Sigmoid colon (tissue), 7 donors: ENCODE data around the gene TRIM8. TPM values are rescaled to one million over a fixed set of nuclear protein-coding genes. Genes with fewer than 3 reads are reported as not detected.

ENCODE experiments used
- DNase-seq: peaks from one replicate; pipeline ENCODE4 v3.0.0-alpha.2; 2019
- H3K27ac ChIP-seq, 4 donors: fragments of 200-600 bp; sonication (generic); one replicate each; pipeline ENCODE4 v1.5.1; 2016 to 2019; ENCODE audit warnings: mild to moderate bottlenecking in 1 of 4
- H3K27me3 ChIP-seq, 3 donors: fragments of 200-600 bp; sonication (generic); one replicate each; pipeline ENCODE4 v1.5.1; 2019; ENCODE audit warnings: mild to moderate bottlenecking in 1 of 3
- H3K36me3 ChIP-seq, 4 donors: fragments of 200-600 bp; sonication (generic); one replicate each; pipeline ENCODE4 v1.5.1; 2016 to 2019
- H3K4me1 ChIP-seq, 4 donors: fragments of 200-600 bp; sonication (generic); one replicate each; pipeline ENCODE4 v1.5.1; 2017 to 2019
- H3K4me3 ChIP-seq, 4 donors: fragments of 200-600 bp; sonication (generic); one replicate each; pipeline ENCODE4 v1.5.1; 2017 to 2019; ENCODE audit warnings: mild to moderate bottlenecking in 2 of 4, moderate library complexity in 1 of 4
- H3K9me3 ChIP-seq, 4 donors: fragments of 200-600 bp in 3 of 4; sonication (generic) in 3 of 4; one replicate each; pipeline versions ENCODE4 v1.5.1 to v1.6.1; 2013 to 2019
- EP300 ChIP-seq, 4 donors: sonication (generic); formaldehyde crosslinking; IDR thresholded peaks; one replicate each; pipeline ENCODE4 v1.6.1; 2017; ENCODE audit warnings: antibody characterized with exemption in 4 of 4
- POLR2A ChIP-seq, 2 donors: fragments of 450-650 bp; IDR thresholded peaks; one replicate each; pipeline ENCODE4 v1.6.1; 2016; ENCODE audit warnings: antibody characterized with exemption in 2 of 2, mild to moderate bottlenecking in 2 of 2, moderate library complexity in 2 of 2
- POLR2AphosphoS5 ChIP-seq, 4 donors: sonication (generic); formaldehyde crosslinking; IDR thresholded peaks; one replicate each; pipeline ENCODE4 v1.6.1; 2017; ENCODE audit warnings: antibody characterized with exemption in 4 of 4
- WGBS, 2 donors: extraction: QIAGEN DNeasy Blood & Tissue Kit; methylation state at CpG; one replicate each; pipeline ENCODE4 v1.1.7; 2013; 5-methylcytosine and 5-hydroxymethylcytosine counted together
- intact Hi-C: fragments of 100-400 bp; cut with DNase I; formaldehyde crosslinking; loops from one replicate; pipeline ENCODE4 v1.15.1; 2023
- polyA plus RNA-seq, 3 donors: library from polyadenylated mRNA; stranded (reverse); fragments of 200-250 nt; gene quantifications; one replicate each; pipeline ENCODE4 v1.2.3, GENCODE V29; 2013
- total RNA-seq, 4 donors: library from RNA; depleted of rRNA; stranded (reverse); fragments of >200 nt; gene quantifications; one replicate each; pipeline ENCODE4 v1.1.0, GENCODE V29; 2016
- TF ChIP-seq, protein P1 (sequence below), 4 experiments: fragments of 450-650 bp in 3 of 4; fragments of 200-600 bp in 1 of 4; IDR thresholded peaks; one replicate each; pipeline ENCODE4 v1.5.1; 2016 to 2019; ENCODE audit warnings: antibody characterized with exemption in 4 of 4, mild to moderate bottlenecking in 3 of 4, moderate library complexity in 2 of 4
- donor health status: healthy with polysubstance abuse.
- donor health status: Bipolar disorder and iron deficiency.
- donor health status: healthy.

The TRIM8 gene
- total and polyA plus RNA-seq, 7 donors, result 25.0 to 88.6 (median 58.9) TPM

DNA sequence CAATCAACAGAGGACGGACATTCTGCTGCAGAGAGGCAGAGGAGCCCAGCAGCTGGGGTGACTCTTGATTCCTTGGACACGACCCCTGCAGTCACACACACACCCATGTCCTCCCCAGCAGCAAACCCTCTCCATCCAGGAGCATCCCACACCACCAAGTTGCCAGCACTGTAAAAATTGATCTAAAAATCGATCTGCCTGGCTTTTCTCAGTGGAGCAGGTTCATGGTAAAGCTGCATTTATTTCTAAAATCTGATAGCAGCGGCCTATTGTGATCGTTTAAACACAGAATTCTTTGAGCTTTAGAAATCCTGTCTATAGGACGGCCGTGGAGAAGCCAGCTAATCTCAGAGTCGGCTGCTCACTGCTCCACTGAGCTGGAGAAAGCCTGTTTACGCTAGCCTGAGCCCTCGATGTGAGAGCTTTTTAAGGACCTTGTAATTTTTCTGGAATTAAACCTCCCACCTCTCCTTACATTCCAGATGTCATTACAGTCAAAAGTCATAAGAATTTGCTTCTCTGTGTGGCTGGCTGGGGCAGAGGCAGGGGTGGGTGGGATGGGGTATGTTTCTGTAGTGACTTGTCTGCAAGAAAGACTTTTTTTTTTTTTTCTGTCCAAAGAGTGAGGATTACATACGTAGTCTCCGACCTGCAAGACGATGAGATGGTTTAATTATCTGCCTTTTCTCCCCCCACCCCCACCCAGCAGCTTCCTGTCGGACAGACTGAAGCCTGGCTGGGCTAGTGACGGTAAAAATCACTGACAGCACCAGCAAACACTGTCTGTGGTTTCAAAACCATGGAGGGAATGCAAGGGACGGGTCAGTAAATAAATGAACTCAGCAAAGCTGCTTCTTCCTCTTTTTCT is 31.6 kb downstream of the TRIM8 start:
- H3K27me3 ChIP-seq, result no peaks in the 10 kb centered on the region
- no peaks in the 10 kb centered on the region for H3K36me3 ChIP-seq
- DNase-seq, result peak; percentile 70
- H3K4me3 ChIP-seq, result no peak overlapping the region
- H3K27ac ChIP-seq, result peak overlapping the region; percentile 32 to 69 (median 68)
- WGBS, 2 donors, result 46 to 69% methylated on average over 16 of the region's 16 CpGs
- intact Hi-C loops, result no loop called here
- TF ChIP-seq, protein P1, sequence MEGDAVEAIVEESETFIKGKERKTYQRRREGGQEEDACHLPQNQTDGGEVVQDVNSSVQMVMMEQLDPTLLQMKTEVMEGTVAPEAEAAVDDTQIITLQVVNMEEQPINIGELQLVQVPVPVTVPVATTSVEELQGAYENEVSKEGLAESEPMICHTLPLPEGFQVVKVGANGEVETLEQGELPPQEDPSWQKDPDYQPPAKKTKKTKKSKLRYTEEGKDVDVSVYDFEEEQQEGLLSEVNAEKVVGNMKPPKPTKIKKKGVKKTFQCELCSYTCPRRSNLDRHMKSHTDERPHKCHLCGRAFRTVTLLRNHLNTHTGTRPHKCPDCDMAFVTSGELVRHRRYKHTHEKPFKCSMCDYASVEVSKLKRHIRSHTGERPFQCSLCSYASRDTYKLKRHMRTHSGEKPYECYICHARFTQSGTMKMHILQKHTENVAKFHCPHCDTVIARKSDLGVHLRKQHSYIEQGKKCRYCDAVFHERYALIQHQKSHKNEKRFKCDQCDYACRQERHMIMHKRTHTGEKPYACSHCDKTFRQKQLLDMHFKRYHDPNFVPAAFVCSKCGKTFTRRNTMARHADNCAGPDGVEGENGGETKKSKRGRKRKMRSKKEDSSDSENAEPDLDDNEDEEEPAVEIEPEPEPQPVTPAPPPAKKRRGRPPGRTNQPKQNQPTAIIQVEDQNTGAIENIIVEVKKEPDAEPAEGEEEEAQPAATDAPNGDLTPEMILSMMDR (IDR thresholded peaks at IDR 0.05), result no peak
- TF ChIP-seq POLR2AphosphoS5 (IDR thresholded peaks at IDR 0.05), result no peak
- TF ChIP-seq EP300 (IDR thresholded peaks at IDR 0.05), result no peak
- no peak for TF ChIP-seq POLR2A (IDR thresholded peaks at IDR 0.05)
- no peaks in the 10 kb centered on the region for H3K9me3 ChIP-seq
- H3K4me1 ChIP-seq, result peaks cover 0 to 55% (median 42%) of the 10 kb centered on the region in 4 donors

DNA sequence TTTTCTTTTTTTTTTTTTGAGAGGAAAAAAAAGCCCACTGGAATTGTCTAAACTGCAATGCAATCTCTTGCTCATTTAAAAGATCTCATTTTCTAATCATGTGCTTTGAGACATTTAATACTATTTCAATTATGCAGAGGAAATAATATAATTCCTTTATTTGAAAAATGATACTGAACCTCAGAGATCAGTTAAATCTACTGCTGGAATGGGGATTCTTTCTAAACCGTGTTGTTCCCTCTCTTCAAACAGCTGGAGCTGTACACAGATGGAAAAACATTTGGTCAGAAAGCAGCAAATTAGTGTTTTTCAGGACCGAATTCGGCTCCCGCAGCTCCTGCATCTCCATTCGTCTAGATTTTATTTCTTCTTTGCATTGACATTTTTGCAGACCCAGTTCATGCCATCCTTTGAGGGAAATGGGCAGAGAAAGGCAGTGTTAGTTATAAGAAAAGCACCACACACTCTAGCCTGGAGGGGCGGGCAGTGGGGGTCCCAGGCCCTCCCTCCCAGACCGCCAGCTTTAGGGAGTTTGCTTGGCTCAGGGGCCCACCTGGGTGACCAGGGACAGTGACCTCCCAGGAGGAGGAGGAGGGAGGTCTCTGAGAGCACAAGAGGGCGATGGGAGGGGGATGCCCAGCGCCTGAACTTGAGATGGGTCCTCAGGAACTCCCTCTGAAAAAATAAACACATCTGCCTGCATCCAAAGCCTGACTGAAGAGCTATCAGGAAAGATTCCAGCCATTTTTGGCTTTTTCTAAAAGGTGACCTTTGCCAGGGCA is 32.4 kb downstream of the TRIM8 start:
- Histone ChIP-seq H3K27me3 (no peaks in the 10 kb centered on the region), H3K4me3 (no peak overlapping the region), H3K4me1 (peaks cover 0 to 55% (median 42%) of the 10 kb centered on the region in 4 donors), H3K36me3 (peaks cover 0 to 4% (median 0%) of the 10 kb centered on the region in 4 donors), H3K27ac (peak overlapping the region; percentile 32 to 69 (median 58)), H3K9me3 (no peaks in the 10 kb centered on the region)
- intact Hi-C loops, result no loop called here
- TF ChIP-seq, protein P1 (IDR thresholded peaks at IDR 0.05), result no peak
- no peak for TF ChIP-seq EP300 (IDR thresholded peaks at IDR 0.05)
- TF ChIP-seq POLR2A (IDR thresholded peaks at IDR 0.05), result no peak
- TF ChIP-seq POLR2AphosphoS5 (IDR thresholded peaks at IDR 0.05), result no peak
- WGBS, 2 donors, result 79 to 88% methylated on average over 9 of the region's 9 CpGs
- peak; percentile 60 for DNase-seq

DNA sequence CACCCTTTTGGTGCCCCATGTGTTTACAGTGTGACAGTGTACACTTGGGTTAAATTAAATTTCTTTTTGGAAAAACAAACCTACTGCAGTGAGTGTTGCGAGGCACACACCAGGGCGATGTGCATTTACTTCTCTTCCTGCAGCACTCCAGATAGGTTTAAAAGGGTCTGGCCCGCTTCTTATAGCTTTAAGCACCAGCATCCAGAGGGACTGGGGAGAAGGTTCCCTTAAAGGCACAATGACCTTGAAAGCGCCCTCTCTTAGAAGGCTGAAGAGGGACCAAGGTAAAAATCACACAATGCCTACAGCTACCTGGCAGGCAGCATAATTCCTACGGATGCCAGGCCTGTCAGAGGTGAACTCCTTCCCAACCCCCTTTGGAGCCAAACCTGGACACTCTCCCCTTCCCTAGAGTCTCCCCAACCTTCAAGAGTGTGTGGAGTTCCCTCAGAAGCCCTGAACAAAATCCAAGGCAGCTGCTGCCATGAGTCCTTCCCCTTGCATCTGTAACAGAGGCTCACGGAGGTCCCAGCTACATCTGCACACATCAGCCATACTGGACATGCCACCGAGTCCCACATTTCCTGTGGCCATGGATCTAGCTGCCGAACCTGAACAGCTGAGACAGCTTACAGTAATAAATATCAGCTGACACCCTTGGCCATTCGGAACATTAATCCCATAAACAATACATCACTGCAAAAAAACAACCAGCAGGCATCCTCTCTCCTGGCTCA is 33.2 kb downstream of the TRIM8 start:
- intact Hi-C loops, result no loop called here
- TF ChIP-seq, protein P1 (IDR thresholded peaks at IDR 0.05), result no peak
- no peak for TF ChIP-seq POLR2AphosphoS5 (IDR thresholded peaks at IDR 0.05)
- no peak for TF ChIP-seq POLR2A (IDR thresholded peaks at IDR 0.05)
- TF ChIP-seq EP300 (IDR thresholded peaks at IDR 0.05), result no peak
- DNase-seq, result peak; percentile 30
- Histone ChIP-seq H3K27me3 (no peaks in the 10 kb centered on the region), H3K9me3 (no peaks in the 10 kb centered on the region), H3K4me3 (no peak overlapping the region), H3K27ac (peak overlapping the region in 2 of 4 donors; percentile 67 to 69), H3K4me1 (peaks cover 0 to 55% (median 42%) of the 10 kb centered on the region in 4 donors), H3K36me3 (peaks cover 0 to 12% (median 0%) of the 10 kb centered on the region in 4 donors)
- 78 to 82% methylated on average over 9 of the region's 9 CpGs for WGBS, 2 donors

DNA sequence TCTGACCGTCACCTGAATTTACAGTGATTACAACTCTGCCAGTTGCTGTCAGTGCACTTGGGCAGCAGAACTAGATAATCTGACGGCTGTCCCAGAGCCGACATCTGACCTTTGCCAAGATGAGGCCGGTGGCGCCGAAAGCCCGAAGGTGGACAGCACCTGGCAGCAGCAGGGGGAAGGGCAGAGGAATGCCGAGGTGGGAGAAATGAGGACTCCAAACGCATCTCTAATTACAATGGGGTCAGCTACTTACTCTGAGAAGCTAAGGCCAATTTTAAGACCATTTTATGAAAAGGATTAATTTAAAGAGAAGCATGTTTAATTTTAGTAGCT is 33.8 kb downstream of the TRIM8 start:
- WGBS, 2 donors, result 54 to 79% methylated on average over 9 of the region's 9 CpGs
- Histone ChIP-seq H3K27ac (no peak overlapping the region), H3K4me3 (no peak overlapping the region), H3K4me1 (peaks cover 0 to 55% (median 42%) of the 10 kb centered on the region in 4 donors), H3K36me3 (peaks cover 0 to 15% (median 0%) of the 10 kb centered on the region in 4 donors), H3K9me3 (no peaks in the 10 kb centered on the region), H3K27me3 (no peaks in the 10 kb centered on the region)
- peak; percentile 53 for DNase-seq
- TF ChIP-seq, protein P1 (IDR thresholded peaks at IDR 0.05), result no peak
- TF ChIP-seq POLR2AphosphoS5 (IDR thresholded peaks at IDR 0.05) (no peak), EP300 (IDR thresholded peaks at IDR 0.05) (no peak)
- intact Hi-C loops, result no loop called here
